Measurements from ENCODE around the gene HELZ.

DNA sequence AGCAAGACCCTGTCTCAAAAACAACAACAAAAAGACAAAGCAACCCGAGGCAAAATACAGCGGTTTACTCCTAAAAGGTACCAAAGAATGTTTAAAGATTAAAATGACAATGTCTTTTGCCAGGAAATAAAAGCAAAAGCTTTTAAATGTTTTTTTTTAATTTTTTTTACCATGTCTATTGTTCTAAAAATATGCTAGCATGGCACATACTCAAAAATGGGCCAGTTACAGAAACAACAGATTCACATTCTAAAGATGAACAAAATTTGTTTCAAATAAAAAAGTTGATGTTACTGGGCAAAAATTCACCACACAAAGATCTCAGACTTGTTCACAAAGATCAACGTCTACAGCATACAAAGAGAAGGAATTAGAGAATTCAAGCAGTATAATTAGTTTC lies 159.6 kb downstream of the HELZ start:
- TF ChIP-seq CTCF (IDR thresholded peaks at IDR 0.05) (no peak), POLR2A (IDR thresholded peaks at IDR 0.05) (no peak), POLR2AphosphoS5 (IDR thresholded peaks at IDR 0.05) (no peak)

Measured in prostate gland (tissue), 2 donors.